MCF 10A (cell line): ENCODE results near the gene INPP4A. TPM values are rescaled to one million over a fixed set of nuclear protein-coding genes. Genes with fewer than 3 reads are reported as not detected.

ENCODE experiments used
- BruUV-seq: library from RNA; stranded (reverse); fragments of 400-500 nt; replicated peaks from 2 replicates; lab custom pipeline; 2021; lab: Mats Ljungman, UMichigan
- CTCF ChIA-PET: fragments of 300-600 bp; sonication (Branson Sonifier 250); formaldehyde crosslinking; extraction: SDS; loops from one replicate; lab custom pipeline; 2021; ENCODE audit warnings: antibody characterized with exemption, inconsistent platforms; lab: Yijun Ruan, JAX
- POLR2A ChIA-PET: fragments of 300-600, 350-650 bp; sonication (Branson Sonifier 250); formaldehyde crosslinking; extraction: SDS; loops from one replicate; lab custom pipeline; 2020; ENCODE audit warnings: antibody characterized with exemption, inconsistent platforms; lab: Yijun Ruan, JAX
- DNase-seq: peaks from one replicate; pipeline ENCODE4 v3.0.0-alpha.2; 2018; ENCODE audit not compliant: unreplicated experiment
- H3K27ac Mint-ChIP-seq: one replicate; pipeline ENCODE4 v1.8.0; 2022; ENCODE audit warnings: mild to moderate bottlenecking, low read depth, mixed read lengths; ENCODE audit not compliant: unreplicated experiment
- H3K27me3 Mint-ChIP-seq: one replicate; pipeline ENCODE4 v1.8.0; 2022; ENCODE audit warnings: mixed read lengths; ENCODE audit not compliant: insufficient read depth, unreplicated experiment
- H3K36me3 Mint-ChIP-seq: one replicate; pipeline ENCODE4 v1.8.0; 2022; ENCODE audit warnings: mild to moderate bottlenecking, moderate library complexity, mixed read lengths; ENCODE audit not compliant: insufficient read depth, unreplicated experiment
- H3K4me1 Mint-ChIP-seq: one replicate; pipeline ENCODE4 v1.8.0; 2022; ENCODE audit warnings: mixed read lengths; ENCODE audit not compliant: insufficient read depth, unreplicated experiment
- H3K4me3 Mint-ChIP-seq: one replicate; pipeline ENCODE4 v1.8.0; 2022; ENCODE audit warnings: mild to moderate bottlenecking, moderate library complexity, mixed read lengths; ENCODE audit not compliant: unreplicated experiment
- H3K9me3 Mint-ChIP-seq: one replicate; pipeline ENCODE4 v1.8.0; 2022; ENCODE audit warnings: mixed read lengths; ENCODE audit not compliant: unreplicated experiment
- CTCF ChIP-seq: fragments of 200-600 bp; IDR thresholded peaks from one replicate; pipeline ENCODE4 v1.8.0; 2022; ENCODE audit warnings: antibody characterized with exemption, mild to moderate bottlenecking; ENCODE audit not compliant: unreplicated experiment
- intact Hi-C: fragments of 100-400 bp; cut with micrococcal nuclease; formaldehyde crosslinking; loops from 2 replicates; pipeline ENCODE4 v1.14.1; 2022
- total RNA-seq: library from RNA; stranded (reverse); gene quantifications from 2 replicates; pipeline ENCODE4 v1.2.3, GENCODE V29; 2022

INPP4A gene
- total RNA-seq, 1 experiment from 2014 or later = 21.5 TPM

- POLR2A ChIA-PET = no interaction called here
- BruUV-seq = no TSS peak
- Mint-ChIP-seq H3K27me3 (no peaks in the 10 kb centered on the region), H3K4me1 (no peaks in the 10 kb centered on the region), H3K36me3 (peaks cover 17% of the 10 kb centered on the region), H3K27ac (no peak overlapping the region), H3K4me3 (no peak overlapping the region), H3K9me3 (no peaks in the 10 kb centered on the region)
- no peak for DNase-seq
- intact Hi-C loops = no loop called here
- CTCF ChIA-PET = interaction anchor here (0.6 kb wide), 1 partner anchor 45 kb away, joined by 3 read pairs; no protein-coding TSS in a partner anchor
- TF ChIP-seq CTCF = no peak
Observed at GRCh38 chr2:98555696-98556095, 111.0 kb downstream of the INPP4A start.

GRCh38 chr2:98556344-98557033 is 111.8 kb downstream of the INPP4A start:
- intact Hi-C loops = no loop called here
- TF ChIP-seq CTCF = no peak
- H3K4me3 Mint-ChIP-seq = no peak overlapping the region
- no peaks in the 10 kb centered on the region for H3K4me1 Mint-ChIP-seq
- no peak for DNase-seq
- POLR2A ChIA-PET = no interaction called here
- H3K9me3 Mint-ChIP-seq = no peaks in the 10 kb centered on the region
- H3K36me3 Mint-ChIP-seq = peaks cover 17% of the 10 kb centered on the region
- no peaks in the 10 kb centered on the region for H3K27me3 Mint-ChIP-seq
- CTCF ChIA-PET = interaction anchor here (0.6 to 1.0 kb wide), 2 partner anchors 15 to 44 kb away, joined by 3 read pairs; no protein-coding TSS in a partner anchor
- no TSS peak for BruUV-seq
- no peak overlapping the region for H3K27ac Mint-ChIP-seq

GRCh38 chr2:98558852-98559530 is 114.3 kb downstream of the INPP4A start:
- ChIA-PET CTCF (interaction anchor here (0.6 to 0.7 kb wide), 2 partner anchors 859 to 950 kb away, joined by 3 read pairs; no protein-coding TSS in a partner anchor), POLR2A (no interaction called here)
- no peak overlapping the region for H3K4me3 Mint-ChIP-seq
- TF ChIP-seq CTCF = no peak
- peaks cover 24% of the 10 kb centered on the region for H3K36me3 Mint-ChIP-seq
- H3K27ac Mint-ChIP-seq = no peak overlapping the region
- intact Hi-C loops = no loop called here
- no peaks in the 10 kb centered on the region for H3K9me3 Mint-ChIP-seq
- no peaks in the 10 kb centered on the region for H3K4me1 Mint-ChIP-seq
- DNase-seq = no peak
- no TSS peak for BruUV-seq
- H3K27me3 Mint-ChIP-seq = no peaks in the 10 kb centered on the region

- no peaks in the 10 kb centered on the region for H3K4me1 Mint-ChIP-seq
Observed at GRCh38 chr2:98559581-98559980, 114.9 kb downstream of the INPP4A start.

More at GRCh38 chr2:98559581-98559980, 114.9 kb downstream of the INPP4A start:
- POLR2A ChIA-PET = interaction anchor here (0.5 kb wide), 1 partner anchor 67 kb away, joined by 4 read pairs; no protein-coding TSS in a partner anchor
- Mint-ChIP-seq H3K36me3 (peaks cover 24% of the 10 kb centered on the region), H3K9me3 (no peaks in the 10 kb centered on the region), H3K27ac (no peak overlapping the region), H3K27me3 (no peaks in the 10 kb centered on the region), H3K4me3 (no peak overlapping the region)
- intact Hi-C loops = no loop called here
- BruUV-seq = no TSS peak
- TF ChIP-seq CTCF = no peak
- DNase-seq = no peak
- CTCF ChIA-PET = interaction anchor here (0.6 to 1.5 kb wide), 4 partner anchors 9 to 860 kb away, joined by 3 to 6 read pairs (median 4); no protein-coding TSS in a partner anchor
